ENCODE results near the gene CTDSPL. TPM values are rescaled to one million over a fixed set of nuclear protein-coding genes. Genes with fewer than 3 reads are reported as not detected.

Gene CTDSPL
- total and polyA plus RNA-seq, 2 of the 8 experiments (the other 6 are each of a cell fraction or from before 2014, with no cell fraction given): 20.3 to 42.2 TPM

DNA sequence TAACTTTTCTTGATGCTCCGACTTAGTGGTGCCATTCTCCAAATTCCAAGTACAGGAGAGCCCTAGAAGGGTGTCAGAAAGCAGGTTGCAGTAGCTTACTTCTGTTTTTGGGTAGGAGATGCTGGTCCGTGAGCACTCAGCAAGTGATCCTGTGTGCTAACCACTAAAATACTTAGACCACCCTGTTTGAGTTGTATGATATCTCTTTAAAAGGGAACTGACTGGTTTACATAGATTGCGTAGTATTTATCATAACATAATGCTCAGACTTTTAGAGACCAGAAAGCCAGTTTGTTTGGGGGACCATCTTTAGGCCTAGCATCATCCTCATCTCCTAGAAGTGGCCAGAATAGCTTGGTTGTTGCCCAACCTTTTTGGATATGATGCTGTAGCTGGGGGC is 26.7 kb downstream of the CTDSPL start:
- Histone ChIP-seq H3K18ac (ENCODE audit: extremely low read depth, low read length) (no peak overlapping the region), H3K56ac (replicated peaks; ENCODE audit: insufficient read length, low read depth, low read length) (no peak overlapping the region), H3K9ac (replicated peaks in 1 of 4; ENCODE audit: extremely low read depth in 1 of 4, low read depth in 3 of 4, low read length in 3 of 4) (no peak overlapping the region), H4K5ac (ENCODE audit: insufficient read length, low read depth, low read length) (no peak overlapping the region), H2AK5ac (ENCODE audit: low read depth, low read length) (no peak overlapping the region), H3K4me3 (ENCODE audit: extremely low read depth in 1 of 4, insufficient read depth in 2 of 4, low read depth in 3 of 4, low read length in 4 of 4) (no peak overlapping the region), H2BK5ac (ENCODE audit: low read depth, low read length) (no peak overlapping the region), H2BK120ac (replicated peaks; ENCODE audit: low read depth, low read length) (no peak overlapping the region), H4K8ac (ENCODE audit: extremely low read depth, insufficient read depth, low read length) (no peak overlapping the region), H2BK20ac (ENCODE audit: low read length) (no peak overlapping the region), H3K27ac (ENCODE audit: low read depth, low read length) (no peak overlapping the region), H3K27me3 (replicated peaks in 1 of 4; ENCODE audit: control insufficient read depth in 3 of 4, extremely low read depth in 1 of 4, insufficient read depth in 3 of 4, low read length in 3 of 4) (no peaks in the 10 kb centered on the region), H3K9me3 (ENCODE audit: insufficient read depth in 2 of 2, low read depth in 1 of 2, low read length in 1 of 2) (no peaks in the 10 kb centered on the region), H4K91ac (replicated peaks; ENCODE audit: insufficient read length, low read length) (no peak overlapping the region), H2BK12ac (ENCODE audit: low read depth, low read length) (no peak overlapping the region), H3K79me1 (ENCODE audit: low read depth, low read length) (peaks cover 5% of the 10 kb centered on the region; the same call in 1 of the 2 replicates), H3K23me2 (ENCODE audit: low read depth, low read length) (no peaks in the 10 kb centered on the region; the same call in 1 of the 2 replicates), H4K20me1 (replicated peaks in 1 of 2; ENCODE audit: control insufficient read depth in 1 of 2, insufficient read depth in 2 of 2, low read length in 2 of 2) (peaks cover 0 to 3% of the 10 kb centered on the region in 2 experiments), H3K36me3 (ENCODE audit: control insufficient read depth in 2 of 4, insufficient read depth in 4 of 4, low read length in 3 of 4) (no peaks in the 10 kb centered on the region), H3K14ac (ENCODE audit: insufficient read length) (no peak overlapping the region), H3K4me1 (replicated peaks in 1 of 4; ENCODE audit: control insufficient read depth in 3 of 4, insufficient read depth in 4 of 4, low read length in 3 of 4) (peaks cover 0 to 3% (median 1%) of the 10 kb centered on the region in 4 experiments; a peak in 2 of 7 replicates), H3K79me2 (ENCODE audit: control insufficient read depth in 1 of 2, insufficient read depth in 2 of 2, low read length in 2 of 2) (peaks cover 0 to 2% of the 10 kb centered on the region in 2 experiments; a peak in 1 of 4 replicates), H3K23ac (ENCODE audit: insufficient read length) (no peak overlapping the region), H3K4me2 (ENCODE audit: insufficient read depth in 1 of 2, low read depth in 2 of 2, low read length in 2 of 2) (no peak overlapping the region), H3K4ac (replicated peaks; ENCODE audit: insufficient read length, low read depth, low read length) (no peak overlapping the region), H2BK15ac (ENCODE audit: low read length) (no peak overlapping the region), H2AFZ (ENCODE audit: low read length) (no peak overlapping the region)
- FAIRE-seq: no peak
- no peak for TF ChIP-seq CHD2 (IDR thresholded peaks at IDR 0.05; ENCODE audit: low read length)
- no peak for TF ChIP-seq CBX8 (IDR thresholded peaks at IDR 0.05; ENCODE audit: borderline replicate concordance, low read depth, low read length)
- TF ChIP-seq HDAC2 (IDR thresholded peaks at IDR 0.05; ENCODE audit: borderline replicate concordance in 1 of 2, low read depth in 2 of 2, low read length in 2 of 2): no peak
- no peak for TF ChIP-seq BRCA1 (IDR thresholded peaks at IDR 0.05; ENCODE audit: low read depth, low read length)
- TF ChIP-seq SP2 (IDR thresholded peaks at IDR 0.05; ENCODE audit: low read length): no peak
- no peak for TF ChIP-seq CREB1 (IDR thresholded peaks at IDR 0.05)
- TF ChIP-seq RAD21 (IDR thresholded peaks at IDR 0.05 in 1 of 2, conservative IDR thresholded peaks at IDR 0.05 in 1 of 2; ENCODE audit: low read depth in 2 of 2, low read length in 2 of 2): no peak
- no peak for TF ChIP-seq SUZ12 (IDR thresholded peaks at IDR 0.05; ENCODE audit: low read length)
- TF ChIP-seq YY1 (IDR thresholded peaks at IDR 0.05; ENCODE audit: low read depth, low read length): no peak
- TF ChIP-seq, protein P1, sequence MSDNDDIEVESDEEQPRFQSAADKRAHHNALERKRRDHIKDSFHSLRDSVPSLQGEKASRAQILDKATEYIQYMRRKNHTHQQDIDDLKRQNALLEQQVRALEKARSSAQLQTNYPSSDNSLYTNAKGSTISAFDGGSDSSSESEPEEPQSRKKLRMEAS (IDR thresholded peaks at IDR 0.05): no peak
- TF ChIP-seq SAP30 (IDR thresholded peaks at IDR 0.05; ENCODE audit: insufficient read depth, insufficient replicate concordance, low read length): no peak
- no peak for TF ChIP-seq NANOG (IDR thresholded peaks at IDR 0.05; ENCODE audit: insufficient read depth, low read depth, low read length, poor library complexity, severe bottlenecking)
- TF ChIP-seq JUND (IDR thresholded peaks at IDR 0.05; ENCODE audit: low read length): no peak
- DNase-seq (ENCODE audit: low read depth in 1 of 2, low spot score in 2 of 2): no peak
- WGBS, 2 experiments (ENCODE audit: extremely low coverage in 1 of 2, insufficient coverage in 1 of 2, insufficient read length in 1 of 2, insufficient replicate concordance in 2 of 2, low coverage in 1 of 2, low lambda C conversion rate in 2 of 2, missing lambda C conversion rate in 1 of 2): 89% methylated on average over 3 of the region's 3 CpGs; no CpG with 5 or more reads in 1 of the 2 experiments
- CTCF ChIA-PET (ENCODE audit: partially characterized antibody): interaction anchor here (0.7 to 1.9 kb wide), 5 partner anchors 9 to 86 kb away, joined by 3 to 7 read pairs (median 4); no protein-coding TSS in a partner anchor
- POLR2A ChIA-PET (ENCODE audit: partially characterized antibody): no interaction called here
